Activated CD4-positive, alpha-beta T cell treated with anti-CD3 and anti-CD28 coated beads, Interleukin-2, amount 50 U/mL, for 48 hours (primary cell): ENCODE results near the gene PDZRN3.

ENCODE experiments used
- DNase-seq, 2 experiments: peaks; one replicate each; pipeline ENCODE4 v3.0.0-alpha.2; 2020

Gene PDZRN3

DNA sequence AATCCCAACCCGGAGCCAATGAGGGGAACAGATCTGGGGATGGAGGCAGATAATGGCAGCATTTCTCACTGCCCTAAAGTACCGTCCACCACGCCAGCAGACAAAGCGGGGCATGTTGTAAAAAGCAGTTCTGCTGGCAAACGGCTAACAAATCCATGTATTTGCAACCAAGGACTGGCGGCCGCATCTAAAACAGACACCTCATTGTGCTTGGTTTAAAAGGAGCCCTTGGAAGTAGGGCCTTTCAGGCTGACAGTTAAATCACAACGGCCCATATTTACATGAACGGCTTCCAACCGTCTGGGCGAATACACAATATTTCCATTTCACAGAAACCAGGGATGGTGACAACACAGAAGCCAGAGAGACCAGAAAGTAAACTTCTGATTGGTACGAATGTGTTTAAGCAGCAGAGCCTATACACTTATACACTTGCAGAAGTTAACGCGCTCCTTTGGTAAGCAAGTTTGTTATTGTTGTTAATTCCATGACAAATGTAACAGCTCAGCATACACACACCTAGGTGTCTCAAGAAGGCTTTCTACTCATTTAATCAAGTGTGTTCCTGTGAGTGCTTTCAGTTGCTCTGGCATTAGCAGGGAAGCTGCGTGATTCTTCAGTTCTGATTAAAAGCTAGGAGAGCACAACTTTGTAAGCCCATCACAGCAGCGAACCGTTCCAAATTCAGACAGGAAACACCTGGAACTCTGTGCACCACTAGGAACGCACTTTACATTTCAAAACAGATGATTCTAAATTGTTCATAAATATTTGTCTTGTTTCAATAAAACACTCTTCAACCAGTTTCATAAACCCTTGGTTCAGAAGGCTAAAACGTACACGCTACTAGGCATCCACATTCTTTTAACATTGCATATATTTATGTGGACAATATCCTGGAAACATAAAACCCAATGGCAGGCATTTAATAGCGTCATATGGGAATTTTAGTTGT is 112.9 kb downstream of the PDZRN3 start:
- no peak for DNase-seq

DNA sequence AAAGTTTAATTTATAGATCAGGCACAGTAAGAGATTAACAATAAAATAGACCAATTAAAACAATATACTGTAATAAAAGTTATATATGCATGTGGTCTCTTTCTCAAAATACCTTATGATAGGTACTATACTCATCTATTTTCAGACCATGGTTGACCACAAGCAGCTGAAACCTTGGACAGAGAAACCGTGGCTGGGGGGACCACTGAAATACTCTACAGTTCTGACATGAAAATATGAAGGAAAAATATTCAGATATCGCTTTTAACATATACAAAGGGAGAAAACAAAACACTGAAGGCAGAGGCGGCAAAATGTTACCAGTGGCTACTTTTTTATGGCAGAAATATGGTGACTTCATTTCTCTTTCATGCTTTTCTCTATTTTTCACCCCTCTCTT is 114.0 kb downstream of the PDZRN3 start:
- no peak for DNase-seq

DNA sequence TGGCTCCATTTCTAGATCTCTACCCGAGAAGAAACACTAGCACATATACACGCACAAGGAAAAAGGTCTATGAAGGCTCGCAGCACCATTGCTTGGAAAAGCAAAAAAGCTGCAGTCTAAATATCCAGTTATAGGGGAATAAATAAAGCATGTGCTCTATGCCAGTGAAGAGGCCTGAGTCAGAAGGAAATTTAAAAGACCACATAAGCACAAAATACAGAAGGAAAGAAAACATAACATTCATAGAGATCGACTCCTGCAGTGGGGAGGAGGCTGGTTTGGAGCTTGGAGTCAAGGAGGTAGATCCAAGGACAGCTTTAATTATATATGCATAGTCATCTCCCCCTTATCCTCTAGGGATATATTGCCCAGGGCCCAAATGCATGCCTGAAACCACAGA is 114.4 kb downstream of the PDZRN3 start:
- DNase-seq: no peak

DNA sequence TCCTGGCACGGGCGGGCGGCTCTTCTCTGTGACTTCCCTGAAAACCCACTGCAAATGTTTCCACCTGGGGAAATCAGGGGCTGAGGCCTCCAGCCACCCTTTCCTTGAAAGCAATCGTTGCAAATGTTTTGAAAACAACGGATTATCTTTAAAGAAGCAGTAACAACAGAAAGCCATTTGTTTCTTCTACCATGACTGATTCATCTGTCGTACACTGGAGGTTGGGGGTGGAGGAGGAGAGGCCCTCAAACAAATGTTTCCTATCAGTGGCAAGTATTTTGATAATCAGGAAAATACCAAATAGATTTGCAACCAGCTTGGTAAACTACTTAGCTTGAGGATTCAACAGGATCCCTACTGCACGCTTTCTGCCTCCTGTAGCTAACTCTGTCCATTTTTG is 114.9 kb downstream of the PDZRN3 start:
- no peak for DNase-seq

DNA sequence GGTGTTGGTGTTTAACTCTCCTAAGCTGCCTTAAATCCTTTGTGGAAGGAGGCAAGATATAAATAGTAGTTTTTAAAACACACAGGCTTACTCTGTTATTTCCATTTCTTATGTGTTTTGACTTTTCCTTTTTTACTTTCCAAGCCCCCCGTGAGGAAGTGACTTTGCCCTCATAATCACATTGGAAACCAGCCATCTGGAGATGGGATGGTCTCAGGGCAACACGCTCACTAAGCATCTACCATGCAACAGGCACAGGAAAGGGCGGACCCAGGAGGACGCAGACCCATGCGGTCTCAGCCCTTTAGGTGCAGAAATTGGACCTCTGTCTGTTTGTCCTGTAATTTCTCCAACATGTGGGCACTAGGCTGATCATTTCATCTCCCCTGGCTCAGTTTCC is 115.7 kb downstream of the PDZRN3 start:
- no peak for DNase-seq

DNA sequence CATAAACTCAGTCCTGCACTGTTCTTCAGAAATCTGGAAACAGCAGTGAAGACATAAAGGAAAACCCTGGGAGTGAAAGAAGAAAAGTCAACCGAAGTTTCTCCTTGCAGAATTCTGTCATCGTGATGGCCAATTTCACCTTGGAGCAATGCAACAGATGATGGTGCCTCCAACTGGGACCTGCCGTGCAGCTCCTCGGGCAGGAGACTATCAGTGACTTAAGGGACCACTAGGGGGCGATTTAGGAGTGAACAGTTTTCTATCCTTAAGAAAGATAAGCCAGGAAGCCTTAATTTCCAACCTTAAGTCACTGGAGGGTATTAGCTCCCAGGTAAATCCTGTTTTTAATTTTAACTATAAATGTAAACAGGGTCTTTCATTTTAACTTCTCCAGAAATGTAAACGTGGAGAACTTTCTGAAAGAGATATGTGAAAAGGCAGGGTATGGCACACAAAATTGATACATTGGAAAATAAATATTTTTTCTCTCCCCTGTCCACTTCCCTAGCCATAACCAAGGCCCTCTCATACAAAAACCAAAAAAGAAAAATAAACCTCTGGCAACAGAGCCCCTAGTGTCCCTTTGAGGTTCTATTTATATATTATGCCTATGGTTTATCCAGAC is 116.3 kb downstream of the PDZRN3 start:
- DNase-seq: peak; percentile 9 to 30

DNA sequence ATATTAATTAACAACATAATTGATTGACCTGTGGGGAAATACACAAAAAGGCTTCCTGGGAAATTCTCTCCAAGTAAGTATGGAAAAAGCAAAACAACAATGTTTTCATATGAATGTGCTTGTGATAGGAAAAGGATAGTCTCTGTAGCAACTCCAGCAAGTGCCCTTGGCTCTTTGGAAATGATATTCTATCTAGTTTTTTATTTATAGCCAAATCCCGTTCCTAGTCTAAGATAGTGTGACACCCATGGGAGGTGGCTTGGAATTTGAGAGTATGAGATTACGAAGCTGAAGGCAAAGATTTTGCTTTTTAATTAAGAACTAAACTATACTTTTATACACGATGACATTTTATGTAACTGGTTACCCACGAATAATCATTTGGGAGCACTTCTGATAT is 119.9 kb downstream of the PDZRN3 start:
- no peak for DNase-seq

DNA sequence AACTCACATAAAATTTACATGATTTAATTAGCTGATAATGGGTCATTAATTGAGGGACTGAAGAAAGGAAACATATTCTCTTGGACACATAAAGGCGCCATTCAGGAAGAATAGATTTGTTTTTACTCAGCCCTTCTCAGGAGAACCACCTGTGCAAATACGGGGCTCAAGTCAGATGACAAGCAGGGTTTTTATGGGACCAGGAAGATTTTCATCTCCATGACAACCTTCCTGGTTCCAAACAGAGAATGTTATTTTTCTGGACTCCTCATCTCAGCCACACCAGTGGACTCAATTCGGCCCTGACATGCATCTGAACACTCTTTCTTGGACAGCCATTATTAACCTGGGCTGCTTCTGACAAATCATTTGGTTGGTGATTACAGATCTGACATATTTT is 120.5 kb downstream of the PDZRN3 start:
- DNase-seq: no peak

DNA sequence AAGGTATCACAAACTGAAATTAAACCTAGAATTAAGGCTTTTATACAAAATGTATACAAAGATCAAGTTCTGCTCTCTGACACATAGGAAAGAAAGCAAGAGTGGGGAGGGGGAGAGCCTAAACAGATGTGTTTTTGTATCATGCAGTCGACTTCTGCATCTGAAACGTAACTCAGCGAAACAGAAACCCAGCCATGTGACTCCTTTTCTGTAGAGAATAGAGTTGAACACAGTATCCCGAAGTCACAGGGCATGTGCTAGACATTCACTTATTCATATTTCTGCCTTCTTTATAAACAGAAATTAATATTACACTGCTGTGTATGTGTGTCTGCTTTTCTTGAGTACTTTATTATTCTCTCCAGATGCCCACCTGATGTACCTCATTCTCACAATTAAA is 121.0 kb downstream of the PDZRN3 start:
- no peak for DNase-seq

DNA sequence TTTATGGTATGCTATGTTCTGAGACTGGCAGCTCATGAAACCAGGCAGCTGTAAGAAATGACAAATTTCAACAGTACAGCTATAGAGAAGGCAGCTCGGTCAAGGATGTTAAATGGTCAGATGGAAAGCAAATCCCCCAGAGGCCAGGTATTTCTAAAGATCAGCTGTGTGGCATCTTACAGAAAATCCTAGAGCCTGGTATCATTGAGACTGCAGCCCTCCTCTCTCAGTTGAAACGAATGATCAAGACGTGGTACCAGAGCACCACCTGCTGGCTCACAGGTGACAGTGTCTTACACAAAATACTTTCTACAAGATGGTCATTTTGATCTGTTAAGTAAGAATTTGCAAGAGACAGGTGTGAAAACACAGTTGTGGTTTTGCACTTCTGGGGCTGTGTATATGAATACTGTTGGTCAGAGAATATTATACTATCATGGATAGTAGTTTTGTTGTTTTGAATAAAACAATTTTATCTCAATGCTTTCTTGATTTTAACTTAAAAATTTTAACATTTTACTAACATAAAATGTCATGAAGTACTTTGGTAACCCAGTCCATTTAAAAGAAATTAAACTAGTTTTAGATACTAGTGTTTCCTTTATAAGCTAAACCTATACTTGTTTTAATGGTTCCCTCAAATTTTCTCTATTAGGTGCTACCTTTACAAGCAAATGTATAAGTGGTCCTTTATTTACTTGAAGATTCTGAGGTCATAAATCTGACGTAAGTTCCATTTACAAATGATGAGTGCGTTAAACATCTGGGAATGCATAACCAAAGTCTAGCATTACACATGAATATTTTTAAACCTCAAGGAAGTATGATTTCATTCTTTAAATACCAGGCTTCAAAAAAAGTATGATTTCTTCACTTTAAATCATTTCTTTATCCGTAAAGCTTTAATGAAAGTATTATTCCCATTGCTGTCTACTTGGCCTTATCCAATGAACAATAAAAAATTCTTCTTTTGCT is 121.8 kb downstream of the PDZRN3 start:
- peak; percentile 46 to 60 for DNase-seq

DNA sequence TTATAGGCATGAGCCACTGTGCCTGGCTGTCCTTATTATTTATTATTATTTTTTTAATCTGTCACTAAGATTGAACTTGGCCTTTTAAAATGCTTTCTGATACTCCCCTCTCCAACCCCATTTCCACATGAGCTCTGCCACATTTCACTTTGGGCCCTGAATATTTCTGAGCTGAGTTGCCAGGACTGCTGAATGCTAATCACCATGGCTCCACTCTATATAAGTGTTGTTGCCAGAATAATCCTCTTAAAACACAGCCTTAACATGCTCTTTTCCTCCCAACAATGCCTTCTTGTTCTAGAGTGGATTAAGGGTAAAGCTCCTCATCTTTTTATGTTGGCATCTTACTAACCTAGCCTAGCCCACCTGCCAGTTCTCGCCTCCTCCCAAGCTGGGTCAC is 124.4 kb downstream of the PDZRN3 start:
- no peak for DNase-seq

DNA sequence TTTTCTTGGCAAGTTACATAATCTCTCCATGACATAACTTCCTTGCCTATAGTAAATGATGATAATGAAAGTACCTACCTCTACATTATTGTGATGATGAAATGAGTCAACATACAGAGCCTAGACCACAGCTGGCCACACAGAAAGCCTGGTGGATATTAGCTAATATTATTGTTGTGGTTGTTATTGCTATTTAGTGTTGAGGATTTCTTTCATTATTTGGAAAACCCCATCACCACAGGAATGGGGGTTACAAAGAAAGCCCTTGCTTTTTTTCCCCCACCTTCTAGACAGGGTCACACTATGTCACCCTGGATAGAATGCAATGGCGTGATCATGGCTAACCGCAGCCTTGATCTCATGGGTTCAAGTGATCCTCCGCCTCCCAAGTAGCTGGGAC is 125.0 kb downstream of the PDZRN3 start:
- DNase-seq: no peak

DNA sequence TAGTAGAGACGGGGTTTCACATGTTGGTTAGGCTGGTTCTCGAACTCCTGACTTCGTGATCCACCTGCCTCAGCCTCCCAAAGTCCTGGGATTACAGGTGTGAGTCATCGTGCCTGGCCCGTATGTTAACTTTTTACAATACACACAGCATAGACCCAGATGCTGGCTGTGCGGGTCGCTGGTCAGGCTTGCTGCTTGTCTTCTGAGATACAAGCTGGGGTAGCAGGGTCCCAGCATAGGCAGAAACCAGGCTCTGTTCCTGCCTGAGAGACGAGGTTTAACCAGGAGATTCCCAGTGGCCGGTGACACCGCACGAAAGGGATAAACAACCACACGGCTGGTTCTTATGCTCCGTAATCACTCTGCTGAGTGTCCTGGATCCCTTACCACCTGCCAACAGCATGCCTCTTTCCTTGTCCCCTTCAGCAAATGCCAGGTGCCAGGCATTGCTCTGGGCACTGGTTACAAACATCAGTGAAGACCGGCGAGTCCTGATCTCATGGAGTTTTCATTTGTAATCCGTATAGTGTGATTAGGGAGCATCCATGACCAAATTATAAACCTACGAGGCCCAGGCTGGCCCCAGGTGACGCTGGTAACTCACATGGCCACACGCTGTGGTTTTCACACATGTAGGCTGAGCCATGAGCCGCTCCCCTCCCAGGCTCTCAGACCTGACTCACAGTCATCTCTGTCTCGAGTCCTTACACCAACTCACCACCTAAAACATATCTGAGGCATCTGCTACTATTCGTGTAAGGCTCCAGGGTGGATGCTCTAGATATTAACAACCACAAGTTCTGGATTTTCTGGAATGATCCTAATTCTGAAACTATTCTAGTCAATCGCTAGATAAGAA is 125.7 kb downstream of the PDZRN3 start:
- peak; percentile 2 to 8 for DNase-seq

DNA sequence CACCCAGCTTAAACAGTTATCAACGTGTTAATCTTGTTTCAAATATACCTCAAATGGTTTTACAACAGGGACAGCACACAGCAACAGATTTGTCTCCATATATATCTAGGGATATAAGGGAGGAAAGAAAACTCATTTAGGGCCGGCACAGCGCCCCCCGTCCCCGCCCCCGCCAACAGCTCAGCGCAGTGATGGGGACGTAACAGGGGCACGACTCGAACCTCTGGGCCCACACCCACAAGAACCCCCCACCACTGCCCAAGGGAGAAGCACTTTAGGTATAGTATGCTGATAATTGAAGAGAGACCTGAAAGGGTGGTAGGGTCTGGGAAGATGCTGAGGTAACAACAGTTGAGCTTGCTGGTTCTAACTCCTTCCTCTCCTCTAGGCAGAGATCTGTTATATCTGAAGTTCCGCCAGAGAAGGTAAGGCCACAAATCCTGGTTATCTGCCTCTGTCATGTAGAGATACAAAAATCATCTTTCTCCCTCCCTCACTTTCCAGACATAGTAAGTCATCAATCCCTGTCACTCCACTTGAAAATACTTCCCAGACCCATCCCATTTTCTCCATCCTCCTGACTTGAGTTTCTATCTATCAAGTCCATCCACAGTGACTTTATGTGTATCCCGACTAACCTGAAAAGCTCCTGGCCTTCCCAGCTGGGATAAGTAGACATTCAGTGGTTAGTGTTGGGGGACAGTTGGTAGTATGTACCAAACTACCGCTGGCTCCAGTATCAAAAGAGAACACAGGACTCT is 126.9 kb downstream of the PDZRN3 start:
- no peak for DNase-seq

DNA sequence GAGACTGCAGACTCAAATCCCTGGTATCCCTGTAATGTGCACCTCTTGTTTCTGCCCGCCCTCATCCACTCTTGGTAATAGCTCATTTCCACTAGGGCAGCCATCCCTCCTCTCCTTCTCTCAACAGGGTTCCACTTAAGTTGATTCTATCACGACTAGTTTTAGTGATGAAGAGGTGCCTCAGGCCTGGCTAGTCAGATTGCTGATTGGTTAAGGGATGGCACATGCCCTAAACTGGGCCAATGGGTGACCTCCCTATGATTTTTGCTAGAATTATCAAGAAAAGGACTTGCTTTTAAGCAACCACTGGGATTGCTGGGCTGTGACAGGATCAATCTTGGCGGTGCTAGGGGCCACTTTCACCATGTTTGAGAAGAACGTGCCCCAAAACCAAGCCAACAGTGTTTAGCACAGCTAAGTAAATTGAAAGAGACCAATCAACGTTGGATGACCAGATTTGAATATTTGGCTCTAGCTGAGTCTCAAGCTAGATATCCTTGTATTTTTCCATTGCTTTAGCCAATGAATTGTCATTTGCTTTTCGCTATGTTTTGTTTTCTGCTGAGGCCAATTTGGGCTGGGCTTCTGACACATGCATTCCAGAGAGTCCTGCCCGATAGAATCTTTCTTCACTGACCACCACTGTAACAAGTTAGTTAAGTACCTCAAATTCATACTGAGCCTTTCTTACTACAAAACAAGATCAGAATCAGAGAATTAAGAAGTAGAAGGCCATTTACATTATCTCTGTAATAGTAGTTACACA is 131.0 kb downstream of the PDZRN3 start:
- DNase-seq: no peak

DNA sequence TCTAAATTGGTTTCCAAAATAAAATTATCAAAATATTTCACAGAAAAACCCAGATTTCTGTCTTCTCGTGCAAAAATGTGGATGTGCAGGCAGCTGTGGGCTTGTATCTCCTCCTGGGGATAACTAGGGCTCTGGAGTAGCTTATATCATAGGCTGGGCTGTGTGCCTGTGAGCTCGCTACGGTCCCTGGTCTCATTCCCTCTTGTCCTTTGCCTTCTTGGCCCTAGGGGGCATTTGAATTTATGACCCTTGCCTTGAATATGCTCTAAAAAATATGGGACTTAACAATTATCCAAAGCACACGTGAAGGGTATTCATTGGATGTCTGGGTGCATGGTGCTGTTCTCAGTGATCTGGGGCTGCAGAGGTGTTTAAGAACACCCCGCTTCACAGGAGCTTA is 132.6 kb downstream of the PDZRN3 start:
- no peak for DNase-seq

DNA sequence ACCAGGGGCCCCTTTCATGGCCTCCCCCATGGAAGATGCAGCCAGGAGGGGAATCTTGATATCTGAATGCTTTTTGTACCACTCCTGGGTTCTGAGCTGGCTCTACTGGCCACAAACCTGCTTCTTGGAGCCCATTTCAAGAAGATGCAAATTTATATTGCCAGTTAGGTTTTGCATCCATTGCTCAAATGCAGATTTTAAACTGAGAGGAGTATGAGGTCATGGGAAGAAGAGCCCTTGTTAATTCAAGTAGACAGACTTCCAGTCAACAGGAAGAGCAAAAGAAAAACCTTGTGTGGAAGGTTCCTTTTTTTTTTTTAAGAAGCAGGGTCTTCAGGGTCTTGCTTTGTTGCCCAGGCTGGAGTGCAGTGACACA is 133.5 kb downstream of the PDZRN3 start:
- DNase-seq: no peak

DNA sequence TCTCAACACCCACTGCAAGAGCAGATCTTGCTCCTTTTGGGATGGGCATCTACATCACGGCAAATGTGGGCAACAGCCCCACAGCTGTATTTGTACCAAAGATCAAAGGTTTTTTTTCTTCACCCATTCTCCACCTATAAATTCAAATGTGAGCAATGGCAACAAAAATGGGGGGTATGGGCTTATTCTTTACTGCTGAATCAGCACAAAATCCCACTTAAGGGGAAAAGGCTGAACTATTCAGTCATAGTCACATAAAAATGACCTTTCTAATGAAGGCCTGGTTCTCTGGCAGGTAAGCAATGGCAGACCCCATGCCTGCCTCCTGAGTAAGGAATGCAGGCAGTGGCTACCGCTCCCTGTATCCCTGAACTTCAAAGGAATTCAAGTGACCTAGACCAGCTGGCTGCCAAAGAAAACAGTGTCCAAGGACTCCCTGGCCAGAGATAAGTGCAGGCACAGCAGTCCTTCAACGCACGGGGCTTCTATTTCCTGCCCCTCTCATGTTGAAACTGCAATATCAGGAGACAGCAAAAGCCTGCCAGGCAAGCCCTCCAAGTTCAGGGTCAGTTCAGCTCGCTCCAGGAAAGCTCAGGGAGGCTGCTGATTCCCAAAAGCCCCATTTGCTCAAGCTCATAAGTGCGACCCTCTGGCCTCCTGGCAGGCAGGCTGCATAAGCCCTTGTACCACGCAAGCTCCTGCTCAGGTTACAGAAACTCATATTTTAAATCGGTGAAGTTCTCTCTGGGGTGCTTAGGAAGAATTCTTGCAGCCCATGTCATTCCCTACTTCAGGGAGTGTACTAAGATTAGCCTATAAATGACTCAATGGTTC is 134.1 kb downstream of the PDZRN3 start:
- no peak for DNase-seq

DNA sequence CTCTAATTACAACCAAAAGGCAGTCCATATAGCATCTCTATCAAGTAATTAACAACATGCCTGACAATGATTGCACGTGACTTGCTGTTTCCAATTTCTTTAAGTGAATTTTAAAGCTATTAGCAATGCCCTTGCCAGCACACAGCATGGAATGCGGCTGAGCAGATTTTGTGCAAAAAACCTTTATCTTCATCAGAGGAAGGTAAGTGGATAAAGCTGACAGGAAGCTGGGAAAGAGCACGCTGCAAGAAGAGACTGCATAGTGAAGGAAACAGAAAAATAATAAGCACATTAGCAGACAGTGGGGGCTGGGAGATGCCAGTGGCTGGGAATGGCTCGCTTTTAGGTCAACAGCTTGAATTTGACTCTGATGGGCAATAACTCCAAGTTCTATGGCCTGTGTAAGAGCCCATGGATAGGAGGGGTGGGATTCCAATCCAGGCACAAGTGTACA is 138.8 kb downstream of the PDZRN3 start:
- no peak for DNase-seq
